Colonic mucosa (tissue), 4 donors: ENCODE results near the gene KLHL40. TPM values are rescaled to one million over a fixed set of nuclear protein-coding genes. Genes with fewer than 3 reads are reported as not detected.

Experiments
- DNase-seq: peaks from one replicate; pipeline ENCODE4 v3.0.0-alpha.2; 2020
- H3K27ac ChIP-seq: fragments of 200-600 bp; one replicate; pipeline ENCODE4 v1.8.0; 2021
- H3K27me3 ChIP-seq: fragments of 200-600 bp; one replicate; pipeline ENCODE4 v1.8.0; 2021
- H3K36me3 ChIP-seq: fragments of 200-600 bp; one replicate; pipeline ENCODE4 v1.8.0; 2021
- H3K4me1 ChIP-seq: fragments of 200-600 bp; one replicate; pipeline ENCODE4 v1.8.0; 2021; ENCODE audit warnings: mild to moderate bottlenecking
- H3K4me3 ChIP-seq: fragments of 200-600 bp; one replicate; pipeline ENCODE4 v1.8.0; 2021
- H3K9ac ChIP-seq, 2 donors: one replicate each; pipeline ENCODE4 v1.7.0; 2013; ENCODE audit warnings: control low read depth in 2 of 2, low read depth in 2 of 2, low read length in 2 of 2
- H3K9me3 ChIP-seq: fragments of 200-600 bp; one replicate; pipeline ENCODE4 v1.8.0; 2021
- intact Hi-C: fragments of 100-400 bp; cut with DNase I; formaldehyde crosslinking; loops from one replicate; pipeline ENCODE4 v1.14.1; 2022
- total RNA-seq, 2 donors: library from RNA; stranded (reverse); fragmentation: NEBNext Ultra II Directional in 1 of 2; extraction: Animal tissue kit (Norgen Biotek cat#: 25700) in 1 of 2; gene quantifications; one replicate each; pipeline ENCODE4 v1.2.1, GENCODE V29; 2021
- TF ChIP-seq, protein P1 (sequence below): fragments of 200-600 bp; IDR thresholded peaks from one replicate; pipeline ENCODE4 v1.8.0; 2022; ENCODE audit warnings: antibody characterized with exemption, mild to moderate bottlenecking
- donor health status: healthy.
- donor health status: DM: no; HTN: no; CAD: no.
- donor health status: DM: no; HTN: no; CAD: no.

The KLHL40 gene
- total RNA-seq, 2 donors from 2014 or later = not detected

DNA sequence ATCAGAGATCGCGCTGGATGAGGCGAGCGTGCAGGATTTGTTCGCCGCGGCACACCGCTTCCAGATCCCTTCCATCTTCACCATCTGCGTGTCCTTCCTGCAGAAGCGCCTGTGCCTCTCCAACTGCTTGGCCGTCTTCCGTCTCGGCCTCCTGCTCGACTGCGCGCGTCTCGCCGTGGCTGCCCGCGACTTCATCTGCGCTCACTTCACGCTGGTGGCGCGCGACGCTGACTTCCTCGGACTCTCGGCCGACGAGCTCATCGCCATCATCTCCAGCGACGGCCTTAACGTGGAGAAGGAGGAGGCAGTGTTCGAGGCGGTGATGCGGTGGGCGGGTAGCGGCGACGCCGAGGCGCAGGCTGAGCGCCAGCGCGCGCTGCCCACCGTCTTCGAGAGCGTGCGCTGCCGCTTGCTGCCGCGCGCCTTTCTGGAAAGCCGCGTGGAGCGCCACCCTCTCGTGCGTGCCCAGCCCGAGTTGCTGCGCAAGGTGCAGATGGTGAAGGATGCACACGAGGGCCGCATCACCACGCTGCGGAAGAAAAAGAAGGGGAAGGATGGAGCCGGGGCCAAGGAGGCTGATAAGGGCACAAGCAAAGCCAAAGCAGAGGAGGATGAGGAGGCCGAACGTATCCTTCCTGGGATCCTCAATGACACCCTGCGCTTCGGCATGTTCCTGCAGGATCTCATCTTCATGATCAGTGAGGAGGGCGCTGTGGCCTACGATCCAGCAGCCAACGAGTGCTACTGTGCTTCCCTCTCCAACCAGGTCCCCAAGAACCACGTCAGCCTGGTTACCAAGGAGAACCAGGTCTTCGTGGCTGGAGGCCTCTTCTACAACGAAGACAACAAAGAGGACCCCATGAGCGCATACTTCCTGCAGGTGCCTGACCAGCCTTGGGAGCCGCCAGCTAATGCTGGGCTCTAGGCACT is 819 bp downstream of the KLHL40 start:
- DNase-seq = no peak
- no peaks in the 10 kb centered on the region for H3K4me1 ChIP-seq
- H3K27me3 ChIP-seq = no peaks in the 10 kb centered on the region
- no peaks in the 10 kb centered on the region for H3K9me3 ChIP-seq
- TF ChIP-seq, protein P1, sequence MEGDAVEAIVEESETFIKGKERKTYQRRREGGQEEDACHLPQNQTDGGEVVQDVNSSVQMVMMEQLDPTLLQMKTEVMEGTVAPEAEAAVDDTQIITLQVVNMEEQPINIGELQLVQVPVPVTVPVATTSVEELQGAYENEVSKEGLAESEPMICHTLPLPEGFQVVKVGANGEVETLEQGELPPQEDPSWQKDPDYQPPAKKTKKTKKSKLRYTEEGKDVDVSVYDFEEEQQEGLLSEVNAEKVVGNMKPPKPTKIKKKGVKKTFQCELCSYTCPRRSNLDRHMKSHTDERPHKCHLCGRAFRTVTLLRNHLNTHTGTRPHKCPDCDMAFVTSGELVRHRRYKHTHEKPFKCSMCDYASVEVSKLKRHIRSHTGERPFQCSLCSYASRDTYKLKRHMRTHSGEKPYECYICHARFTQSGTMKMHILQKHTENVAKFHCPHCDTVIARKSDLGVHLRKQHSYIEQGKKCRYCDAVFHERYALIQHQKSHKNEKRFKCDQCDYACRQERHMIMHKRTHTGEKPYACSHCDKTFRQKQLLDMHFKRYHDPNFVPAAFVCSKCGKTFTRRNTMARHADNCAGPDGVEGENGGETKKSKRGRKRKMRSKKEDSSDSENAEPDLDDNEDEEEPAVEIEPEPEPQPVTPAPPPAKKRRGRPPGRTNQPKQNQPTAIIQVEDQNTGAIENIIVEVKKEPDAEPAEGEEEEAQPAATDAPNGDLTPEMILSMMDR = no peak
- no peak overlapping the region for H3K9ac ChIP-seq
- no peak overlapping the region for H3K27ac ChIP-seq
- intact Hi-C loops = no loop called here
- H3K4me3 ChIP-seq = no peak overlapping the region
- no peaks in the 10 kb centered on the region for H3K36me3 ChIP-seq

DNA sequence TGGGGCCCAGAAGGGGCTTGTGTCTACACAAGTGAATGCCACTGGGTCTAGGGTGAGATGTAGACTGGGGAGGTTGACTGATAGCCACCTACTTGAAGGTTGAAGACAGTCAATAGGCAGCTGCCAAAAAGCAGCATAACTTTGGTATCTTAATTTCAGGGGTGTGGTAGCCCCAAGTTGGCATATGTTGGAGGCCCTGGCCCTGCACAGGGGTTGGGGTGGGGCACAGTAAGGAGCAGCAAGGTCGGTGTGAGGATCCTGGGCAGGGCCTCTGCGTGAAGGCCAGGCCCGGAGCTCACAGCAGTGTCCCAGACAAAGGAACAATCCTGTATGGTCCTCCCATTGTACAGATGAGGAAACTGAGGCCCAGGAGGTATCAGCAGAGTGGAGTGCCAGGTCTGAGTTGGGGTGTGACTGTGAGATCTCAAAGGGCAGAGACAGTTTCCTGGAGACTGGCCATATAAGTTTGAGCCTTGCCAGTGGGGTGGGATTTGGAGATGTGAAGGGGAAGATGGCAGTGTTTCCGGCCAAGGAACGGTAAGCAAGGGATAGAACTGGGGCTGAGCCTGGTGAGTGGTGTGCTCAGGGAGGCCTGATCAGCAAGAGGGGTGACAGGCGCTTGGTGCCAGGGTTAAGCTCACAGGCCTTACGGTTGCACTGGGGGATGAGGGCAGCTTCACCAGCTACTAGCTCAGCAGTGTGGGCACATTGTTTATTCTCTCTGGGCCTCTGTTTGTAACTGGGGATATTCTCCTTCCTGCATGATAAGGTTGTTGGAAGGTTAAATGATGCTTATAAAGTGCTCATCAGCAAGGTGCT is 1.7 kb downstream of the KLHL40 start:
- TF ChIP-seq, protein P1 = no peak

DNA sequence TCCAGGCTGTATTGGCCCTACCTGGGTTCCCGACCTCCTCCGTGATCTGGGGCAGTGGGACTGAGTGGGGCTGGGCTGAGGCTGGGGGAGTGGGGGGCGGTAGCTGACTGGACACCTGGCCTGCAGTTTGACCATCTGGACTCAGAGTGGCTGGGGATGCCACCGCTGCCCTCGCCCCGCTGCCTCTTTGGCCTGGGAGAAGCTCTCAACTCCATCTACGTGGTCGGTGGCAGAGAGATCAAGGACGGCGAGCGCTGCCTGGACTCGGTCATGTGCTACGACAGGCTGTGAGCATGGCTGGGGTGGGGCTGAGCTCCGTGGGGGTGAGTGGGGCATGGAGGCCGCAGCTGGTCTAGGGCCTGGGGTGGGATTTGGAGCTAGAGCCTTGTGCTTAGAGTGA is 2.7 kb downstream of the KLHL40 start:
- DNase-seq = no peak
- TF ChIP-seq, protein P1 = no peak
- Histone ChIP-seq H3K4me1 (no peaks in the 10 kb centered on the region), H3K36me3 (no peaks in the 10 kb centered on the region), H3K9me3 (no peaks in the 10 kb centered on the region), H3K4me3 (no peak overlapping the region), H3K27ac (no peak overlapping the region), H3K27me3 (no peaks in the 10 kb centered on the region), H3K9ac (no peak overlapping the region)
- intact Hi-C loops = no loop called here

More for the DNA sequence above, 1.7 kb downstream of the KLHL40 start:
- no peaks in the 10 kb centered on the region for H3K27me3 ChIP-seq
- H3K9ac ChIP-seq = no peak overlapping the region
- H3K9me3 ChIP-seq = no peaks in the 10 kb centered on the region
- no peaks in the 10 kb centered on the region for H3K36me3 ChIP-seq
- H3K4me3 ChIP-seq = no peak overlapping the region
- H3K27ac ChIP-seq = no peak overlapping the region
- intact Hi-C loops = no loop called here
- no peaks in the 10 kb centered on the region for H3K4me1 ChIP-seq
- DNase-seq = no peak

DNA sequence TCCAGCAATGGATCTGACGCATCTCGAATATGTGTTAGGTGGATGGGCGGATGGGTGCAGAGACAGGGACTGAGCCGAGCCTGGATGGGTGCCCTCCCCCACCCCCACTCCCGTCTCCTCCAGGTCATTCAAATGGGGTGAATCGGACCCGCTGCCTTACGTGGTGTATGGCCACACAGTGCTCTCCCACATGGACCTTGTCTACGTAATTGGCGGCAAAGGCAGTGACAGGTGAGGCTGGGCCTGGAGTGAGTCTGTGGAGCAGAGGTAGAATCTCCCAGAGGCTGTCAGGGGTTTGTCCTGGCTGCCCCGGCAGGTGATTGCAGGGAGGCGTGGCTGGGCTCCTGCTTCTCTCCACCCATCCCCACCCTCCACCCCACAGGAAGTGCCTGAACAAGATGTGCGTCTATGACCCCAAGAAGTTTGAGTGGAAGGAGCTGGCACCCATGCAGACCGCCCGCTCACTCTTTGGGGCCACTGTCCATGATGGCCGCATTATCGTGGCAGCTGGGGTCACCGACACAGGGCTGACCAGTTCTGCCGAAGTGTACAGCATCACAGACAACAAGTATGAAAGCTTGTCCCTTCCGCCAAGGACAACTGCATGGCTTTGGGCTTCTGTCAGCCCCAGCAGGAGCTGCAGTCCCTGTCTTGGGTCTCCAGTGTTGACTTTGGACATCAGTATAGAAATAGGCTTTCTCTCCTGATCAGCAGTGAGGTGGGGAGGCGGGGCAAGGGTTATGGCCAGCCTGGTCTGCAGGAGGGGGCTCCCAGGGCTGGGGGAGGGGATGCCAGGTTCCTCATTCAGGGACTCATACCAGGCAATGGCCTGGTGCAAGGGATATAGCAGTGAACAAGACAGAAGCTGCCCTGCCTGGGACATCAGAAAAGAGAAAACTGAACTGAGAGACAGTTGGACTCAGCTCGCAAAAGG is 3.4 kb downstream of the KLHL40 start:
- H3K27me3 ChIP-seq = no peaks in the 10 kb centered on the region
- H3K36me3 ChIP-seq = no peaks in the 10 kb centered on the region
- no peaks in the 10 kb centered on the region for H3K4me1 ChIP-seq
- TF ChIP-seq, protein P1 = no peak
- intact Hi-C loops = no loop called here
- H3K9ac ChIP-seq = no peak overlapping the region
- H3K4me3 ChIP-seq = no peak overlapping the region
- no peak for DNase-seq
- H3K9me3 ChIP-seq = no peaks in the 10 kb centered on the region
- H3K27ac ChIP-seq = no peak overlapping the region
